GM21360 (cell line): ENCODE data around the gene RFX1.

Source experiments
- ATAC-seq: cut with Tn5 transposase; IDR thresholded peaks from one replicate; pipeline ENCODE4 v1.9.1; 2021; ENCODE audit warnings: mild to moderate bottlenecking, moderate library complexity; ENCODE audit not compliant: unreplicated experiment

RFX1 gene

DNA sequence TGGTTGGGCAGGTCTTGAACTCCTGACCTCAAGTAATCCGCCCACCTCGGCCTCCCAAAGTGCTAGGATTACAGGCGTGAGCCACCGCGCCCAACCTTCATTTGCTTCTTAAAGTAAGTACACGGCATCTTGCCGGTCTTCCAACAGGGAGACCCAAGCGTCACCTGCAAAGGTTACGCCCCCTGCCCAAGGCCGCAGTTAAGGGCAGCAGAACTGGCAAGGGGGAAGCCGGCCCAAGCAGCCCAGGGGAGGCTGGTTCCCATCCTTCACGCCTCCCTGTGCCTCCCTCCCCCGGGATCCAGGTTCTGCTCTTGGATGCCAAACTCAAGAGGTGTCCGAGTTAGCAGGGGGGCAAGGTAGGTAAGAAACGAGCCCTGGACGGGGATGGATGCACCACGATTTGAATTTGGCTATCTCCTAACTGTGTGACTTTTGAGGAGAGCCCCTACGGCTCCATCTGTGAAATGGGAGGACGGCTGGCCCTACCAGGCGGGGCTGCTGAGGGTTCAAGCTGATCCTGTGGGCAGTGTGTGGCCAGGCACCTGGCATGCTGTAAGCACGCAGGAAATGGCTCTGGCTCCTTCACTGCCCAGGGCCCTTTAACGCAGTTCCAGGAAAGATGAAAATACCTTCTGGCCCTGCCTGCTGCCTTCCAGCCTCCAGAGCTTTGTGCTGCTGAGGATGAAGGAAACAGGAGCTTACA is 9.0 kb downstream of the RFX1 start:
- no peak for ATAC-seq

DNA sequence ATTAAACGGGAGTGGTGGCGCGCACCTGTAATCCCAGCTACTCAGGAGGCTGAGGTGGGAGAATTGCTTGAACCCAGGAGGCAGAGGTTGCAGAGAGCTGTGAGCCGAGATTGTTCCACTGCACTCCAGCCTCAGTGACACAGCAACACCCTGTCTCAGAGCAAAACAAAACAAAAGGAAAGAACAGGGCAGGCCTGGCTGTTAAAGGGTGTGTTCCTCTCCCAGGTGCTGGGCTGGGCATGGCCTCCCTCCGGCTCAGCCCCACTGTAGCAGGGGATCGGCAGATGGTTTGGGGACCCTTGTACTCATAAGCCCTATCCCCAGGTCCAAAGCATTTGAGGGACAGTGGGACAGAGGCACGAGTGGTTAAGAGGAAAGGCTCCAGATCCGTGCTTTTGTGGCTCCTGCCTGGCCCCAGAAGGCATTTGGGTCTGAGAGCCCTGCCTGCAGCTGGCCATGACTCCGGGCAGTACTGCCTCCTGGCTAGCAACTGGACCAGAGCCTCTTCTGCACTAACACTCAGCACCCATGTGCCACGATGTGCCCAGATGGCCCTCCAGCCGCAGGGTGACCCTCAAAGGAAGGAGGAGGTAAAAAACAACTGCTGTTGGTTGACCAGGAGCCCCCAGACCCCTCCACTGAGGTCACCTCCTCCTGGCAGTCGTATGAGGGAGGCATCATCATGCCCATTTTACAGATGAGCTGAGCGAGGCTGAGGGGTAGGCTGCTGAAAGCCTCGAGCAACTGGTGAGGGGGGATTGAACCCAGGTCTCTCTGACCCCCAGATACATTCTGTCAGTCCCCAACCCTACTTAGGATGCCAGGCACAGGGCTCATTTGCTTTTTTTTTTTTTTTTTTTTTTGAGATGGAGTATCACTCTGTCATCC is 10.0 kb downstream of the RFX1 start:
- no peak for ATAC-seq

DNA sequence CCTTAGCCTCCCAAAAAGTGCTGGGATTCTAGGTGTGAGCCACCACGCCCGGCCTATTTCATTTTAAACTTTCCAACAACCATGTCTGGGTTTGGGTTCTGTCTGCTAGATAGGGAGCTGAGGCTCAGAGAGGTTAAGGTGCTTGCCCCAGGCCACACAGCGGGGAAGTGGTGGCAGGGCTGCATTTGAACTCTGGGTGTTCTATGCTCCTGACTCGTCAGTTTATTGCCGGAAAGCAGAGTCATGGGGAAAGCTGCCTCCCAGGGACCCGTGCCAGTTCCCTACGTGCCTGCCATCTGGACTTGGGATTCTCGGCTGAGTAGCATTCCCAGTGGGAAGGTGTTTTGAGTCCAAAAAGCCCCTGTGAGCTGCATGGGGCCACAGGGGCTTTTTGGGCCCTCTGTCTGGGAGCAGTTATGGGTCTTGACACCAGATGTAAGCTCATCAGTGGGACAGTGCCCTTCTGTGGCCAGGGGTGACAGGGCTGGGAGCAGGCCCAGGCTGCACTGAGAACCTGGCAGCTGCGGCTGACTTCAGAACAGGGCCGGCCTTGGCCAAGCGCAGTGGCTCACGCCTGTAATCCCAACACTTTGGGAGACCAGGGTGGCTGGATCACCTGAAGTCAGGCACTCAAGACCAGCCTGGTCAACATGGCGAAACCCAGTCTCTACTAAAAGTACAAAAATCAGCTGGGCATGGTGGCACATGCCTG is 10.9 kb downstream of the RFX1 start:
- ATAC-seq = no peak

DNA sequence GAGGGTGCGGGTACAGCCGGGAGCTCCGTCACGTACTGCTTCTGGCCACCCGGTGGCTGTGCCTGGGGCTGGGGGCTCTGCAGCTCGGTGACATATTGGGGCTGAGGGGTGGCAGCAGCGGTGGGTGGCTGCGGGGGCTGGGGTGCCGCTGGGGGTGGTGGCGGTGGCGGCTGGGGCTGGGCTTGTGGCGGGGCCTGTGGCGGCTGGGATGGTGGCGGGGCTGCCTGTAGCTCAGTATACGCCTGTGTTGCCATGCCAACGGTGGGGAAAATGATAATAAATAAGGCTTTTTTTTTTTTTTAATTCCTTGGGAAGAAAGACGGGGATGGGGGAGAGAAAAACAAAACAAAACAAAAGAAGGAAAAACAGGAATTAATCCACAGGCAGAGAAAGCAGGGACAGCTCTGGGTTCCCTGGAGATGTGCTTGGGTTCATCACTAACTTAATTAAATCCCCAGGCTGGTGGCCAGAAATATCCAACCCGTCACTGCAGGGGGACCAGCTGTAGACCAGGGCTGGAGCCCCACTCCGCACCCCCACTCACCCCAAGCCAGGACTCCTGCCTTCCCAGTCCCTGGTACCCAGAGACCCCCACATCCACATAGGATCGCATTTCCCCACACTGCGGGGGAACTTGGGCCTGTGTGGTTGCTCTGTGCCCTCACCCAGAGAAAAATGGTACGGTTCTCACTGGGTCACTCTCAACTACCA is 12.4 kb downstream of the RFX1 start:
- ATAC-seq = no peak

DNA sequence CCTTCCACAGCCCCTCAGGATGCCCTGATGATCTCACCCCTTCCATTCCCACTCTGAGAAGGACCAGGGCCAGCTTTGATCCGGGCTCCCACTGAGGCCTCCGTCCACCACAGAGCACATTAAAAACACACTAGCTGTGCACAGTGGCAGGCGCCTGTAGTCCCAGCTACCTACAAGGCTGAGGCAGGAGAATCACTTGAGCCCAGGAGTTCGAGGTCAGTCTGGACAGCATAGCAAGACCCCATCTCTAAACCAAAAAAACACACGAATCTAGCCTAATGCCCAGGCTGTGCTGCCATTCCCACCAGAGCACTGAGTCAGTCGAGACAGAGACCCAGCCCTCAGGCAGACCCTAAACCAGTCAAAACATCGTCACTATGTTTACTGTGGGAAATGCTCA is 14.1 kb downstream of the RFX1 start:
- no peak for ATAC-seq

DNA sequence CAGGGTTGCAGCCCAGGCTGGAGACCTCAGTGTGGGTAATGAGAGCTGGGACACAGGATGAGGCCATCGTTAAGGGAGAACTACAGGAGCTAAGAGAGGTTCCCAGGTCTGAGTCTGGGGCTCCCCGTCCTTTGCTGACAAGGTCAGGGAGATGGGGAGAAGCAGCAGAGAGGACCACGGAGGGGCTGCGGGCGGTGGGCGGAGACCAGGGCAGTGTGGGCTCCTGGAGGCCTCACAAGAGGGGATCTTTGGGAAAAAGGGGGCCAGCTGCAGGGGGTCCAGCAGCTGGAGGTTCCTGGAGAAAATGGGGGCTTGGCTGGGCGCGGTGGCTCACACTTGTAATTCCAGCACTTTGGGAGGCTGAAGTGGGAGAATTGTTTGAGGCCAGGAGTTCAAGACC is 16.0 kb downstream of the RFX1 start:
- ATAC-seq = no peak

DNA sequence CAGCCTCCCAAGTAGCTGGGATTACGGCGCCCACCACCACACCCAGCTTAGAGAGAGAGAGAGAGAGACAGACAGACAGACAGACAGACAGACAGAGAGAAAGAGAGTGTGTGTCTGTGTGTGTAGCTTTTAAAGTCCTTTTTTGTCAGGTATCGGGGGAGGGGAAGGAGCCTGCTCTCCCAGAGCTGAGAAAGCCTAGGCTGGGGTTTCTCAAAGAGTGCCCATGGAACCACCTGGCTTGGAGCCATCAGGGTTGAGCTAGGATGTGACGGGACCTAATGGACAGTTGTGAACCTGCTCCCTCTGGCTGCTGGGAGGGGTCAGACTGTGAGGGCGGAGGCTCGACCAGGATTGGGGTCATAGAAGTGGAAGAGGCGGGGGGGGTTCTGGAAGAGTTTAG is 16.6 kb downstream of the RFX1 start:
- no peak for ATAC-seq

DNA sequence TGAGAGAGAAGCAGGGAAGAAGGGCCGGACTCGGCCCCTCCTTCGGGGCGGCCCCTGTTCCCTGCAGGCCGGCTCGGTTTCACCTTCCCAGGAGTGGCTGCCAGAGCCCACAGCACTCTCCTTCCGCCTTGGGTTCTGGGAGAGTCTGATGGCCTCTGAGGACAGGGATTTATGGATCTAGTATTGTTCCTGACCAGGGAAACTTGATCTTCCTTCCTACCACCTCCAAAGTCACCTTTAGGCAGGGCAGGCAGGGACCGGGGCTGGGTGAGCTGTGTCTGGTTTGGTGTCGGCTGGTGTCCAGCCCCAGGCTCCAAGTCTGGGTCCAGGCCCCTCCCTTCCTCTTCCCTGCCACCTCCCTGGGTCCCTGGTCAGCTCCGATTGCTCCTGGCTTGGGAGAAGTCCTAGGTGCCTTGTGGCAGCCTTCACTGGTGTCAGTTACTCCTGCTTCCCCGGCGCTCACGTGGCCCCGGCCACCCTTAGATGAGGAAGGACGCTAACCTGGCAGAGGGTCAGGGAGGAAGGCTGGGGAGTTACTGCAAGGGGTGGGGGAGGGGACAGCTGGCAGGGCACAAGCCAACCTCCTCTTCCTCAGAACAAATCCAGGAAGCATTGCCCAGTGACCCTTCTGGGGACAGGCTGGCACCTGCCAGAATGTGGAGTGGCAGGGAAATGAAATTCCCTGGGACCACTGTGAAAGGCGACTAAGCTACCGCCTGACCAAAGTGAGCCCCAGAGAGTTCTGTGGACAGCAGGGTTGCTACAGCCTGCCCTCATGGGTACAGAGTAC is 18.8 kb downstream of the RFX1 start:
- ATAC-seq = no peak

- peak; percentile 70 for ATAC-seq
These were observed 19.7 kb downstream of the RFX1 start for GRCh38 chr19:13986348-13986904.

DNA sequence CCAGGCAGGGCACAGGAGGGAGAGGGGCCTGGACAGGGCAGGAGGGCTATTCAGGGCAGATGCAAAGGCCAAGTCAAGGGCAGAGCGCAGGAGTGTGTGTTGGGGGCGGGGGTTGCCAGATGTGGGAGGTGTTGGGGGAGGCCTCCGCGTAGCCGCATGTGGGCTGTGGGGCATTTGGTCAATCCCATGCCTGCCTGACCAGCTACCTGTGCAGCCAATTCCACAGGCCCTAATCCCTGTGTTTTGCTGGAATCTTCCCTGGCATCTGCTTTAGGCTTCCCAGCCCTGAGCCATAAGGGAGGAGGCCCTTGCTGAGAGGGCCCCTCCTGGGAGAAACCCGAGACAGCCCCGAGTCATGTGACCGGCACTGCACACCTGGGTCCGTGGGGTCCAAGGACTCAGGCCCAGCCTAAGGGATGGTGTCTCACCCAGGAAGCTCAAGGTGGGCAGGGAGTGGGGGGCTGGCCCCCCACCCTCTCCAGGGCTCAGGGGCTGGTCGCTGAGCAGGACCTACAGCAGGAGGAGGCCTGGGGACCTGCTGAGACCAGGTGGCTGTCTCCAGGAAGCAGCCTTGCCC is 20.3 kb downstream of the RFX1 start:
- peak; percentile 14 for ATAC-seq

DNA sequence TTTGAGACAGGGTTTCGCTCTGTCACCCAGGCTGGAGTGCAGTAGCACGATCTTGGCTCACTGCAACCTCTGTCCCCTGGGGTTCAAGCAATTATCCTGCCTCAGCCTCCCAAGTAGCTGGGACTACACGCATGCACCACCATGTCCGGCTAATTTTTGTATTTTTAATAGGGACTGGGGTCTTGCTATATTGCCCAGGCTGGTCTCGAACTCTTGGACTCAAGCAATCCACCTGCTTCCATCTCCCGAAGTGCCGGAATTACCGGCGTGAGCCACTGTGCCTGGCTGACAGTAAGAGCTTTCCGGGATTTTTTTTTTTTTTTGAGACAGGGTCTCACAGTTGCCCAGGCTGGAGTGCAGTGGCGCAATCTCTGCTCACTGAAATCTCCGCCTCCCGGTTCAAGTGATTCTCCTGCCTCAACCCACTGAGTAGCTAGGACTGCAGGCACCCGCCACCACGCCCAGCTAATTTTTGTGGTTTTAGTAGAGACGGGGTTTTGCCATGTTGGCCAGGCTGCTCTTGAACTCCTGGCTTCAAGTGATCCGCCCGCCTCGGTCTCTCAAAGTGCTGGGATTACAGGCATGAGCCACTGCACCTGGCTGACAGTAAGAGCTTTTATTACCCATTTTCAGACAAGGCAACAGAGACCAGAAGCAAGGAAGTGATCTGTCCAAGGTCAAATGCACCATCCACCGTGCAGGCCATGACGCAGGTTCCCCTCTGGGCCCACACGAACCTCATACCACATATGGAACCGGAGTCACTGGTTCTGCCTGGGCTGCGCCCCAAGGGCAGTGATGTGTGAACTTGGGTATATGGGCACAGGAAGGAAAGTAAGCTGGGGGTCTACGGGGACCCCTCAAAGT is 21.0 kb downstream of the RFX1 start:
- no peak for ATAC-seq

DNA sequence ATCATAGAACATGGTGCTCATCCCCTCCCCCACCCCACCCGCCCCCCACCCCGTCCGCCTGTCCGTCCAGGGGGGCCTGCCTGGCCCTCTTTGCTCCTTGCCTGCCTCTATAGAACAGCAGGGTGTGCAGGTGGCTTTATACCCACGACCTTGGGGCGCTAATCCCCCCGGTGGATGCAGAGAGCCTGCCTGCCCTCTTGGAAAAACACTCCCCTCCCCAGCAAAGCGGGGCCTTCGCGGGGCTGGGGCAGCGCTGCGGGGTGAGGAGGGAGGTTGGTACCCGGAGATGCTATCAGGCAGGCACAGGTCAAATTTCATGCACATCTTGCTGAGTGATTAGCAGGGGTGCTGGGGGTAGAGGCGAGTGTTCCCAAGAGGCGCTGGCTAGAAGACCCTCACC is 21.9 kb downstream of the RFX1 start:
- ATAC-seq = no peak

DNA sequence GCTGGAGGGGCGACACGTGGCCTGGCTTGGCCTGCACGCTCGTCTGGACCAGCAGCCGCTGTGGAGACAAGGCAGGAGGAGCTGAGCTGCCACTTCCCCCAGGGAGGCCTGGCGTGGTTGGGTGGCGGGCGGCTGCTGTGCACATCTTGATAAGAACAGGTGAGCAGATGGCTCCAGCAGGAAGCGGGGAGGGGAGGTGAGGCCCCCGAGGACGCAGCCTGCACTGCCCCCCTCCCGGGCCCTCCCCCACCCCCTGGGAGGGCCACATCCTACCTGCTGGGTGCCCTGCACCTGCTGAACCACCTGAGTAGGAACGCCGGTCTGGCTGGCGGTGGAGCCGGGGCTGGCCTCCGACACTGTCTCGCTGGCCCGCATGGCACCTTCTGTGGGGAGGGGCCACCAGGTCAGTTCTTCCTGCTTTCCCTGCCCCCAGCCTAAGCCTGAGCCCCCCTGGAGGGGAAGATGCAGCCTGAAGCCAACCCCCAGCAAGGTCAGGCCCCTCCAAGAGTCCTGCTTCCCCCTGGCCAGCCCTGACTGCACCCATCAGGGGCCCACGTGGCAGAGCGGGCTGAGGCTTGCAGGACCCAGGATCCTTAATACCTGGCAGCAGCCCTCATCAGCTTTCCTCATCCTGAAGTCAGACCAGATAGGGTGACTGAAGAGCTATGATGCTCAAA is 22.8 kb downstream of the RFX1 start:
- no peak for ATAC-seq

DNA sequence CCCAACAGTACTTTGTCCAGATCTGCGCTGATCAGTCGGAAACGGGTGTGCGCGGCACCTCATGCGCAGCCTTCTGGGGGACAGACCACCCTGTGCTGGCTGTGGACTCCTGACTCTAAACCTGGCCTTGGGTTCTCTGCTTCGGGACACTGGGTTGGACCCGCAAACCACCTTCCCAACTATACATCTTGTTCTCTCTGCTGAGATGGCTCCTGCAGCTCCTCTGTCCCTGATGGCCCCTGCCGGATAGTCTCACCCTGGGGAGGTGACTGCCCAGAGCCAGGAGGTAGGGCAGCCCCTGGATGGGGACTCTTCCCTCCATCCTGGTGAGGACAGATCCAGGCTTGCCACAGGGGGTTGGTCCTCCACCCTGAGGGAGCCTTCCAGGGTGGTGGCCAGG is 23.3 kb downstream of the RFX1 start:
- no peak for ATAC-seq

GRCh38 chr19:13981988-13982501 is 24.1 kb downstream of the RFX1 start:
- no peak for ATAC-seq

GRCh38 chr19:13981467-13981866 is 24.7 kb downstream of the RFX1 start:
- no peak for ATAC-seq

DNA sequence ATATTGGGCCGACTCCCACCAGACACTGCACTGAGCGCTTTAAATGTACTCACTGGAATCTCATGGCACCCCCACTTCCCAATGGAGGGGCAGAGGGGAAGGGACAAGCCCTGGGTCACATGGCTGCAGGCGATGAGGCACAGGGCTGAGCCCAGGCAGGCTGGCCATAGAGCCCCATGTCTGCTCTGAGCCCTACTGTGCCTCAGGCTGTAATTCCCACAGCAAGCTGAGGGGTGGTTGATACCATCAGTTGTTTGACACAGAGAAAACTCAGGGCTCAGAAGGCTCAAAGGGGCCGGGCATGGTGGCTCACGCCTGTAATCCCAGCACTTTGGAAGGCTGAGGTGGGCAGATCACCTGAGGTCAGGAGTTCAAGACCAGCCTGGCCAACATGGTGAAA is 25.1 kb downstream of the RFX1 start:
- no peak for ATAC-seq

GRCh38 chr19:13980340-13980739 is 25.8 kb downstream of the RFX1 start:
- ATAC-seq = no peak
